Measurements from ENCODE around the gene UGT1A7.
"Not testable (repeated sequence)": the region's sequence is repeated elsewhere in the genome, so short reads cannot be mapped to it uniquely, and the experiment has no call there.

UGT1A7 gene

DNA sequence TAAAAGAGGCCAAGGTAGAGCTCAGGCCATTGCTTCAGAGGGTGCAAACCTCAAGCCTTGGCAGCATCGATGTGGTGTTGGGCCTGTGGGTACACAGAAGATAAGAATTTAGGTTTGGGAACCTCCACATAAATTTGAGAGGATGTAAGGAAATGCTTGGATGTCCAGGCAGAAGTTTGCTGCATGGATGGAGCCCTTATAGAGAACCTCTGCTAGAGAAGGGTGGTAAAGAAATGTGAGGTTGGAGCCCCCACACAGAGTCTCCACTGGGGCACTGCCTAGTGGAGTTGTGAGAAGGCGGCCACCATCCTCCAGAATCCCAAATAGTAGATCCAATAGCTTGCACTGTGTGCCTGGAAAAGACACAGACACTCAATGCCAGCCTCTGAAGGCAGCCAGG lies 69.0 kb downstream of the UGT1A7 start:
- H3K56ac ChIP-seq (ENCODE audit: low read length); H3K79me1 ChIP-seq (ENCODE audit: low read length); H2BK15ac ChIP-seq (replicated peaks; ENCODE audit: low read depth); H3K23ac ChIP-seq (ENCODE audit: low read length); H2BK5ac ChIP-seq (ENCODE audit: low read length); H2BK120ac ChIP-seq (ENCODE audit: low read depth, low read length); H4K5ac ChIP-seq (ENCODE audit: low read length); H4K8ac ChIP-seq (ENCODE audit: low read depth, low read length); H3K18ac ChIP-seq (ENCODE audit: low read length); H3K27me3 ChIP-seq (ENCODE audit: insufficient read depth, low read length, poor library complexity); H3K4me1 ChIP-seq (ENCODE audit: control insufficient read depth, low read depth, low read length); H3K4me3 ChIP-seq (ENCODE audit: low read length); H3K79me2 ChIP-seq (ENCODE audit: control insufficient read depth, insufficient read depth, low read length); H3K4me2 ChIP-seq (ENCODE audit: low read length); H2AK5ac ChIP-seq (ENCODE audit: low read length); H3K4ac ChIP-seq (ENCODE audit: low read depth, low read length); H3K36me3 ChIP-seq (ENCODE audit: control insufficient read depth, insufficient read depth, low read length); DNase-seq; H3K9ac ChIP-seq (ENCODE audit: low read length); H3K27ac ChIP-seq (ENCODE audit: low read depth, low read length): not testable (repeated sequence)
- no CpG with 5 or more reads among the region's 2 CpGs for WGBS (ENCODE audit: extremely low coverage, insufficient coverage, low lambda C conversion rate)

DNA sequence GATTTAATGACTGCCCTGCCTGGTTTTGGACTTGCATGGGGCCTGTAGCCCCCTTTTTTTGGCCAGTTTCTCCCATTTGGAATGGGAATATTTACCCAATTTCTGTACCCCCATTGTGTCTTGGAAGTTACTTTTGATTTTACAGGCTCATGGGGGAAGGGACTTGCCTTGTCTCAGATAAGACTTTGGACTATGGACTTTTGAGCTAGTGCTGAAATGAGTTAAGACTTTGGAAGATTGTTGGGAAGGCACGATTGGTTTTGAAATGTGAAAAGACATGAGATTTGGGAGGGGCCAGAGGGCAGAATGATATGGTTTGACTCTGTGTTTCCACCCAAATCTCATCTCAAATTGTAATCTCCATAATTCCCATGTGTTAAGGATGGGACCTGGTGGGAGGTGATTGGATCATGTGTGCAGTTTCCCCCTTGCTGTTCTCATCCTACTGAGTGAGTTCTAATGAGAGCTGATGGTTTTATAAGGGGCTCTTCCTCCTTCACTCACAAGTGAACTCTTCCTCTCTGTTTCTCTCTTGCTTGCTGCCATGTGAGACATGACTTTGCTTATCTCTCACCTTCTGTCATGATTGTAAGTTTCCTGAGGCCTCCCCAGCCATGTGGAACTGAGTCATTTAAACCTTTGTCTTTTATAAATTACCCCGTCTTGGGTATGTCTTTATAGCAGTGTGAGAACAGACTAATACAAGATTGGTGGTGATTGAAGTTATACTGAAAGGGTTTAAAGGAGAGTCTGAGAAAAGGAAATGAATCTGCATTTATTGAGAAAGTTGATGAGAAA lies 69.7 kb downstream of the UGT1A7 start:
- H3K4me1 ChIP-seq (ENCODE audit: control insufficient read depth, low read depth, low read length); H3K9ac ChIP-seq (ENCODE audit: low read length); H3K27me3 ChIP-seq (ENCODE audit: insufficient read depth, low read length, poor library complexity); H3K27ac ChIP-seq (ENCODE audit: low read depth, low read length); H2BK5ac ChIP-seq (ENCODE audit: low read length); H2BK120ac ChIP-seq (ENCODE audit: low read depth, low read length); H3K4me3 ChIP-seq (ENCODE audit: low read length); H3K4ac ChIP-seq (ENCODE audit: low read depth, low read length); DNase-seq; H3K18ac ChIP-seq (ENCODE audit: low read length); H4K8ac ChIP-seq (ENCODE audit: low read depth, low read length); H2BK15ac ChIP-seq (replicated peaks; ENCODE audit: low read depth); H4K5ac ChIP-seq (ENCODE audit: low read length); H2AK5ac ChIP-seq (ENCODE audit: low read length); H3K4me2 ChIP-seq (ENCODE audit: low read length); H3K56ac ChIP-seq (ENCODE audit: low read length); H3K79me1 ChIP-seq (ENCODE audit: low read length); H3K36me3 ChIP-seq (ENCODE audit: control insufficient read depth, insufficient read depth, low read length); H3K23ac ChIP-seq (ENCODE audit: low read length); H3K79me2 ChIP-seq (ENCODE audit: control insufficient read depth, insufficient read depth, low read length): not testable (repeated sequence)
- no CpG with 5 or more reads among the region's 2 CpGs for WGBS (ENCODE audit: extremely low coverage, insufficient coverage, low lambda C conversion rate)

DNA sequence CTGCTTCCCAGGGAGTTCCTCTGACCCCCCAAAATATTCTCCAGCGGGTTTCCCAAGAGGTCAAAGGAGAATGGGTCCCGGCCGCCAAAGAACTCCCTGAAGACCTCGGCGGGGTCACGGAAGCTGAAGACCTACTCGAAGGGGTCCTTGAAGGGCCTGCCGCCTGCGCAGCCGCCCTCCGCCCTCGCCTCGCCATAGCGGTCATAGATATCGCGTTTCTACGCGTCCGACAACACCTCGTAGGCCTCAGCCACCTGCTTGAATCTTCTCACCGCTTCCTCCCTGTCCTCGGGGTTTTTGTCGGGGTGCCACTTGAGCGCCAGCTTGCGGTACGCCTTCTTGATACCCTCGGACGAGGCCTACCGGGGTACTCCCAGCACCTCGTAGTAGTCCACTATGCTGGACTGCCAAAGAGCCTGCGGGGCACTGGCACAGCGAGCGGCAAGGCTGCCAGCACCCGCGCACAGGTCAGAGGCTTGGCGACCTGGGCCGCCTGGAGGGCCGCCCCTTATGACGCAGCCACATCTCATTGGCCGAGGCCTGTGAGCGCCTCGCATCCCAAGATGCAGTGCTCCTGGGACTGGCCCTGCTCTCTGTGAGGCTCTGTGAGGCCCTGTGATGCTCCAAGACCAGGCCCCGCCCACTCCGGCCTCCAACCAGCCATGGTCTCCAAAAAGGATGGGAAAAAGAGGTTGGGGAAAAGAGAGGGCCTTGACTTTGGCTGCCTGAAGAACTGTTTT lies 73.3 kb downstream of the UGT1A7 start:
- no peak overlapping the region for H3K56ac ChIP-seq (ENCODE audit: low read length)
- no peaks in the 10 kb centered on the region for H3K79me1 ChIP-seq (ENCODE audit: low read length)
- H3K79me2 ChIP-seq (ENCODE audit: control insufficient read depth, insufficient read depth, low read length) = no peaks in the 10 kb centered on the region
- no peak overlapping the region for H3K9ac ChIP-seq (ENCODE audit: low read length)
- no peak overlapping the region for H4K5ac ChIP-seq (ENCODE audit: low read length)
- no peak overlapping the region for H2BK15ac ChIP-seq (replicated peaks; ENCODE audit: low read depth)
- no peaks in the 10 kb centered on the region for H3K36me3 ChIP-seq (ENCODE audit: control insufficient read depth, insufficient read depth, low read length)
- no peak overlapping the region for H3K23ac ChIP-seq (ENCODE audit: low read length)
- H3K18ac ChIP-seq (ENCODE audit: low read length) = no peak overlapping the region
- H4K8ac ChIP-seq (ENCODE audit: low read depth, low read length) = no peak overlapping the region
- no peaks in the 10 kb centered on the region for H3K4me1 ChIP-seq (ENCODE audit: control insufficient read depth, low read depth, low read length)
- H3K27me3 ChIP-seq (ENCODE audit: insufficient read depth, low read length, poor library complexity) = no peaks in the 10 kb centered on the region
- no CpG with 5 or more reads among the region's 44 CpGs for WGBS (ENCODE audit: extremely low coverage, insufficient coverage, low lambda C conversion rate)
- no peak overlapping the region for H3K4ac ChIP-seq (ENCODE audit: low read depth, low read length)
- H2BK120ac ChIP-seq (ENCODE audit: low read depth, low read length) = no peak overlapping the region
- no peak overlapping the region for H3K4me2 ChIP-seq (ENCODE audit: low read length)
- H3K27ac ChIP-seq (ENCODE audit: low read depth, low read length) = no peak overlapping the region
- H3K4me3 ChIP-seq (ENCODE audit: low read length) = no peak overlapping the region
- H2BK5ac ChIP-seq (ENCODE audit: low read length) = no peak overlapping the region
- no peak for DNase-seq
- H2AK5ac ChIP-seq (ENCODE audit: low read length) = no peak overlapping the region

DNA sequence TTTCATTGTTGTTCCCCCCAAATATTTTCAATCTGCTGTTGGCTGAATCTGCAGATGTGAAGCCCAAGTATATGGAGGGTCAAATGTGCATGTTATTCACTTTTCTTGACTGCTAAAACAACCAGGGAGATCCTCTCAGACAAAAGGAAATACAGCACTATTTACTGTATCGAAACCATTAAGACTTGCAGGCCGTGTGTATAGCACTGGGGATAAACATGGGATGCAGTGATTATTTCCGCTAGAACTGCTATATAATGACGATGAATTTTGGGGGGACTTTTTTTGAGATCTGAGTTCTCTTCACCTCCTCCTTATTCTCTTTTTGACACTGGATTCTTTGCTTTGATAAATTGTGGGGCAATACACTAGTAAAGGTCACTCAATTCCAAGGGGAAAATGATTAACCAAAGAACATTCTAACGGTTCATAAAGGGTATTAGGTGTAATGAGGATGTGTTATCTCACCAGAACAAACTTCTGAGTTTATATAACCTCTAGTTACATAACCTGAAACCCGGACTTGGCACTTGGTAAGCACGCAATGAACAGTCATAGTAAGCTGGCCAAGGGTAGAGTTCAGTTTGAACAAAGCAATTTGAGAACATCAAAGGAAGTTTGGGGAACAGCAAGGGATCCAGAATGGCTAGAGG lies 74.9 kb downstream of the UGT1A7 start:
- Histone ChIP-seq H3K9ac (ENCODE audit: low read length) (no peak overlapping the region), H3K79me2 (ENCODE audit: control insufficient read depth, insufficient read depth, low read length) (no peaks in the 10 kb centered on the region), H3K36me3 (ENCODE audit: control insufficient read depth, insufficient read depth, low read length) (no peaks in the 10 kb centered on the region), H3K4ac (ENCODE audit: low read depth, low read length) (no peak overlapping the region), H3K23ac (ENCODE audit: low read length) (no peak overlapping the region), H3K4me2 (ENCODE audit: low read length) (no peak overlapping the region), H2BK120ac (ENCODE audit: low read depth, low read length) (no peak overlapping the region), H3K4me3 (ENCODE audit: low read length) (no peak overlapping the region), H3K27ac (ENCODE audit: low read depth, low read length) (no peak overlapping the region), H4K8ac (ENCODE audit: low read depth, low read length) (no peak overlapping the region), H4K5ac (ENCODE audit: low read length) (no peak overlapping the region), H2BK5ac (ENCODE audit: low read length) (no peak overlapping the region), H2AK5ac (ENCODE audit: low read length) (no peak overlapping the region), H3K27me3 (ENCODE audit: insufficient read depth, low read length, poor library complexity) (no peaks in the 10 kb centered on the region), H3K4me1 (ENCODE audit: control insufficient read depth, low read depth, low read length) (no peaks in the 10 kb centered on the region), H3K56ac (ENCODE audit: low read length) (no peak overlapping the region), H3K79me1 (ENCODE audit: low read length) (no peaks in the 10 kb centered on the region), H3K18ac (ENCODE audit: low read length) (no peak overlapping the region), H2BK15ac (replicated peaks; ENCODE audit: low read depth) (no peak overlapping the region)
- no CpG with 5 or more reads among the region's 7 CpGs for WGBS (ENCODE audit: extremely low coverage, insufficient coverage, low lambda C conversion rate)
- DNase-seq = no peak

DNA sequence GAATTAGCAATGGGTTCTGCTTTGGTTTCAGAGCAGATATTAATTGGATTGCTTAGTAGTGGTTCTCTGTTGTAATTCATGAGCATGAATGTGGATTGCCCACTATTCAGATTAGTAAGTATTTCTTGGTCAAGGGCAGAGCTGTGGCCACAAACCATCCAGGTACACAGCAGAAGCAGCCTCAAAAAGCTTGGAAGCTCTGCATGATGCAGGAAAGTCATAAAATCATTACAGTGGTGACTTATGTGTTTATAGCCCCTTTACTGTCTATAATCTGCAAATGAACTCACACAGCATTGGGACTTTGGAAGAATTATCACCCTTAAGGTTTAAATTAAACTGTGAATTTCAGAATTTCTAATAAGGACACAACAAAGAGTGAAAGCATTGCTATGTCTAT lies 76.4 kb downstream of the UGT1A7 start:
- Histone ChIP-seq H3K4ac (ENCODE audit: low read depth, low read length) (no peak overlapping the region), H4K5ac (ENCODE audit: low read length) (no peak overlapping the region), H3K36me3 (ENCODE audit: control insufficient read depth, insufficient read depth, low read length) (no peaks in the 10 kb centered on the region), H4K8ac (ENCODE audit: low read depth, low read length) (no peak overlapping the region), H3K79me1 (ENCODE audit: low read length) (no peaks in the 10 kb centered on the region), H2BK5ac (ENCODE audit: low read length) (no peak overlapping the region), H3K4me1 (ENCODE audit: control insufficient read depth, low read depth, low read length) (no peaks in the 10 kb centered on the region), H2BK120ac (ENCODE audit: low read depth, low read length) (no peak overlapping the region), H3K18ac (ENCODE audit: low read length) (no peak overlapping the region), H3K79me2 (ENCODE audit: control insufficient read depth, insufficient read depth, low read length) (no peaks in the 10 kb centered on the region), H3K27me3 (ENCODE audit: insufficient read depth, low read length, poor library complexity) (no peaks in the 10 kb centered on the region), H2BK15ac (replicated peaks; ENCODE audit: low read depth) (no peak overlapping the region), H3K4me3 (ENCODE audit: low read length) (no peak overlapping the region), H3K27ac (ENCODE audit: low read depth, low read length) (no peak overlapping the region), H3K23ac (ENCODE audit: low read length) (no peak overlapping the region), H3K56ac (ENCODE audit: low read length) (no peak overlapping the region), H3K4me2 (ENCODE audit: low read length) (no peak overlapping the region), H2AK5ac (ENCODE audit: low read length) (no peak overlapping the region), H3K9ac (ENCODE audit: low read length) (no peak overlapping the region)
- DNase-seq = no peak

All from mesendoderm (in vitro differentiated cells).